Measurements from ENCODE around the gene NCKAP5.
A peak's percentile ranks its signal among the peaks of the same experiment; 100 is the strongest.

NCKAP5 gene

DNA sequence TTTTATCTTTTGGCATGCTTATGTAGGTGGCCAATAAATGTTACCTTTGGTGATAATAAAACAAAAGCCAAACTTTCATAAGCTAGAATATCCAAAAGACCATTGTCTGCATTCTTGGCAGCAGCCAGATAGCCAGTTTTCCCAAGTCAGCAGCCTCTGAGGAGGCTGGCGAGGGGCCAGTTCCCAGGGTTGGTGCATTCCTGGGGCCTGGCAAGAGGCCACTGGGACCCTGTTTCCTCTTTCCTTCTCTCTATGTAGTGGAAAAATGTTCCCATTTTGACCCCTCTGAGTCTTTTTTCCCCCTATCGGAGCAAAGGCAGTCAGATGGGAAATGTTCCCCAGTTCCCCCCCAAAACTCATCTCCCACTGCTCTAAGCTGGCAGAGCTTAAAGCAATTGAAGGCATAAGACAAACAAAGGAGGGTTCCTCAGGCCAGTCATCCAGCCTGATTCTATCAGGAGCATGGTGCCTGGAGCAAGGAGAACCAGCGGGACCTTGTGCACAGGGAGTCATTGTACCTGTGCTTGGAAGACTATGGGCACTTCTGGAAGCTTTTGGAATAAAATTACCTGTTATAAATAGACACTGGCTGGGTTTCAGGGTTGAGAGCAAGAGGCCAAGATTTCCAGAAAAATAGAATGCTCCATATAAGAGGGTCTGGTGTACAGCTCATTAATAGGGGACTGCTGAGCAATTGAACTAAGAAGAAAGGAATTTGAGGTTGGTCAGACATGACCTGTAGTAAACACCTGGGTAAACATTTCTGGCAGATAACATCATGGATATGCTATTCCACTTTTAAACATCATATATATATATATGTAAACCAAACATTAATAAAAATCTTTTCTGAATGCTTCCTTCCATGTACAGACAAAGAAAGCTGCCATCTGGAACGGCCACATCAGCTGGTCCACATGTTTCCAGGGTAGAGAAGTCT is 63.4 kb downstream of the NCKAP5 start:
- peak; percentile 83 for TF ChIP-seq EP300 (IDR thresholded peaks at IDR 0.05; ENCODE audit: borderline replicate concordance)
- TF ChIP-seq FOXM1 (IDR thresholded peaks at IDR 0.05; ENCODE audit: borderline replicate concordance, low read depth) = no peak; the same call in 1 of the 2 replicates
- no peak for TF ChIP-seq CEBPB (IDR thresholded peaks at IDR 0.05)
- TF ChIP-seq, protein P1, sequence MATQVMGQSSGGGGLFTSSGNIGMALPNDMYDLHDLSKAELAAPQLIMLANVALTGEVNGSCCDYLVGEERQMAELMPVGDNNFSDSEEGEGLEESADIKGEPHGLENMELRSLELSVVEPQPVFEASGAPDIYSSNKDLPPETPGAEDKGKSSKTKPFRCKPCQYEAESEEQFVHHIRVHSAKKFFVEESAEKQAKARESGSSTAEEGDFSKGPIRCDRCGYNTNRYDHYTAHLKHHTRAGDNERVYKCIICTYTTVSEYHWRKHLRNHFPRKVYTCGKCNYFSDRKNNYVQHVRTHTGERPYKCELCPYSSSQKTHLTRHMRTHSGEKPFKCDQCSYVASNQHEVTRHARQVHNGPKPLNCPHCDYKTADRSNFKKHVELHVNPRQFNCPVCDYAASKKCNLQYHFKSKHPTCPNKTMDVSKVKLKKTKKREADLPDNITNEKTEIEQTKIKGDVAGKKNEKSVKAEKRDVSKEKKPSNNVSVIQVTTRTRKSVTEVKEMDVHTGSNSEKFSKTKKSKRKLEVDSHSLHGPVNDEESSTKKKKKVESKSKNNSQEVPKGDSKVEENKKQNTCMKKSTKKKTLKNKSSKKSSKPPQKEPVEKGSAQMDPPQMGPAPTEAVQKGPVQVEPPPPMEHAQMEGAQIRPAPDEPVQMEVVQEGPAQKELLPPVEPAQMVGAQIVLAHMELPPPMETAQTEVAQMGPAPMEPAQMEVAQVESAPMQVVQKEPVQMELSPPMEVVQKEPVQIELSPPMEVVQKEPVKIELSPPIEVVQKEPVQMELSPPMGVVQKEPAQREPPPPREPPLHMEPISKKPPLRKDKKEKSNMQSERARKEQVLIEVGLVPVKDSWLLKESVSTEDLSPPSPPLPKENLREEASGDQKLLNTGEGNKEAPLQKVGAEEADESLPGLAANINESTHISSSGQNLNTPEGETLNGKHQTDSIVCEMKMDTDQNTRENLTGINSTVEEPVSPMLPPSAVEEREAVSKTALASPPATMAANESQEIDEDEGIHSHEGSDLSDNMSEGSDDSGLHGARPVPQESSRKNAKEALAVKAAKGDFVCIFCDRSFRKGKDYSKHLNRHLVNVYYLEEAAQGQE (IDR thresholded peaks at IDR 0.05; ENCODE audit: low read depth) = no peak
- TF ChIP-seq EGR1 (IDR thresholded peaks at IDR 0.05) = no peak
- TF ChIP-seq RAD21 (IDR thresholded peaks at IDR 0.05; ENCODE audit: low read depth) = no peak
- TF ChIP-seq TEAD4 (IDR thresholded peaks at IDR 0.05) = peak; percentile 88
- TF ChIP-seq TAF1 (IDR thresholded peaks at IDR 0.05; ENCODE audit: low read depth) = no peak
- TF ChIP-seq NFIC (IDR thresholded peaks at IDR 0.05) = peak; percentile 97
- no peak for TF ChIP-seq CREB1 (IDR thresholded peaks at IDR 0.05; ENCODE audit: low read depth)
- TF ChIP-seq, protein P2, sequence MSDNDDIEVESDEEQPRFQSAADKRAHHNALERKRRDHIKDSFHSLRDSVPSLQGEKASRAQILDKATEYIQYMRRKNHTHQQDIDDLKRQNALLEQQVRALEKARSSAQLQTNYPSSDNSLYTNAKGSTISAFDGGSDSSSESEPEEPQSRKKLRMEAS (IDR thresholded peaks at IDR 0.05) = no peak
- TF ChIP-seq TCF12 (IDR thresholded peaks at IDR 0.05; ENCODE audit: low read depth) = peak; percentile 81
- no peak for TF ChIP-seq YY1 (IDR thresholded peaks at IDR 0.05; ENCODE audit: low read depth)

DNA sequence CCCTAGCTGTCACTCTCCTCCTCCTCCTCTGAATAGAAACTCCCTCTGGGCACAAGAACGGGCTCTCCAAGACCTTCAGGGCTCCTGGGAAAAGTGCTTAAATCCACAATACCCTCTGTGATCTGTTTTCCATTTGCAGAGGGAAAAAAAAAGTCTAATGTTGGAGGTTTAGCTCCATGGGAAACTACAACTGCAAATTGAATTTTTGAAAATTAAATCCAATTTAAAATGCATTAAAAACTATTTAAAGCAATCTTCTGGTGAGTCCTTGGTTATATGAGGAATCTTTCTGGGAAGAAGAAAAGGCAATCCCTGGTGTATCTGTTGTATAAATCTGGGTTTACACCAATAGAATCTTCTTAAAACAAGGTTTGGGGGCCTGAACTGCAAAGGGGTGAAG is 64.3 kb downstream of the NCKAP5 start:
- no peak for TF ChIP-seq FOXM1 (IDR thresholded peaks at IDR 0.05; ENCODE audit: borderline replicate concordance, low read depth)
- TF ChIP-seq TCF12 (IDR thresholded peaks at IDR 0.05; ENCODE audit: low read depth) = no peak
- no peak for TF ChIP-seq EP300 (IDR thresholded peaks at IDR 0.05; ENCODE audit: borderline replicate concordance)

DNA sequence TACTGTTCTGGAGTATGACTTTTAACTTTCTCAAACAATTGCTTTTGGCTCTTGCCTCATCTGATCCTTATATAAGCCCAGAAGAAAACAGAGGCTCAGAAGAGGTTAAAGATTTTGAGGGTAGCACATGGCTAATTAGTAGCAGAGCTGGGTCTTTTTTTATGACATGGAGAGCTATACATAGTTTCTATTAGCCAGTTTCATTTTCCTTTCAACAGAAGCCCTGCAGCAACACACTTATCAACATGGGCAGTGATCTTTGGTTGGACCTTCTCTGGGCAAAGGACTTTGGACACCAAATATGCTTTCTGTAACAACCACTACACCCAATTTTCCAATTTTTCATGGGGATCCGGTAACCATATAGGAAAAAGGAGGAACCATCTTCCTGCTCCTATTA is 64.9 kb downstream of the NCKAP5 start:
- TF ChIP-seq NFIC (IDR thresholded peaks at IDR 0.05) (no peak), CEBPB (IDR thresholded peaks at IDR 0.05) (no peak), EP300 (IDR thresholded peaks at IDR 0.05; ENCODE audit: borderline replicate concordance) (no peak), CREB1 (IDR thresholded peaks at IDR 0.05; ENCODE audit: low read depth) (no peak), ZBTB7A (IDR thresholded peaks at IDR 0.05; ENCODE audit: low read depth) (no peak), FOXM1 (IDR thresholded peaks at IDR 0.05; ENCODE audit: borderline replicate concordance, low read depth) (no peak), TCF12 (IDR thresholded peaks at IDR 0.05; ENCODE audit: low read depth) (no peak)
- TF ChIP-seq, protein P2 (IDR thresholded peaks at IDR 0.05) = no peak
- TF ChIP-seq, protein P3, sequence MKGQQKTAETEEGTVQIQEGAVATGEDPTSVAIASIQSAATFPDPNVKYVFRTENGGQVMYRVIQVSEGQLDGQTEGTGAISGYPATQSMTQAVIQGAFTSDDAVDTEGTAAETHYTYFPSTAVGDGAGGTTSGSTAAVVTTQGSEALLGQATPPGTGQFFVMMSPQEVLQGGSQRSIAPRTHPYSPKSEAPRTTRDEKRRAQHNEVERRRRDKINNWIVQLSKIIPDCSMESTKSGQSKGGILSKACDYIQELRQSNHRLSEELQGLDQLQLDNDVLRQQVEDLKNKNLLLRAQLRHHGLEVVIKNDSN (IDR thresholded peaks at IDR 0.05) = no peak
- TF ChIP-seq, protein P1 (IDR thresholded peaks at IDR 0.05; ENCODE audit: low read depth) = no peak

DNA sequence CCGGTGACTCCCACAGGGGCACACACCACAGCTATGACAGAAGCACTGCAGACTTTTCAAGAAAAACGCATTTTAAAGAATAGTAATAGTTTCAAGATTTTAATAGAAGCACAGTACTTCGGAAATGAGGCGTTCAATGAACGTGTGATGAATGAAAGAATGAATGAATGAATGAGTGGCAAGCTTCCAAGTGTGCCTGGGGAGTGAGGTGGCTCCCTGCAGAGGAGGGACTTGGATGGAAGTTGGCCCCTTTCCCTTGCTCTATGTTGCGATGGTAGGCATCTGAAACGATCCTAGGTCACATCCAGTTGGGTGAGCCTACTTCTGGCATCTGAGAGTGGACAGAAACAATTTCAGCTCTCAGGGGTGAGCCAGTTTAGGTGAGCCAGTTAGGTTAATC is 65.6 kb downstream of the NCKAP5 start:
- TF ChIP-seq NFIC (IDR thresholded peaks at IDR 0.05) (peak; percentile 66), EP300 (IDR thresholded peaks at IDR 0.05; ENCODE audit: borderline replicate concordance) (peak; percentile 39; the same call in 1 of the 2 replicates), FOXM1 (IDR thresholded peaks at IDR 0.05; ENCODE audit: borderline replicate concordance, low read depth) (no peak), TCF12 (IDR thresholded peaks at IDR 0.05; ENCODE audit: low read depth) (0 out of 2 replicates have a peak, but pooled peaks have one; percentile 22), YY1 (IDR thresholded peaks at IDR 0.05; ENCODE audit: low read depth) (no peak), CREB1 (IDR thresholded peaks at IDR 0.05; ENCODE audit: low read depth) (no peak)

DNA sequence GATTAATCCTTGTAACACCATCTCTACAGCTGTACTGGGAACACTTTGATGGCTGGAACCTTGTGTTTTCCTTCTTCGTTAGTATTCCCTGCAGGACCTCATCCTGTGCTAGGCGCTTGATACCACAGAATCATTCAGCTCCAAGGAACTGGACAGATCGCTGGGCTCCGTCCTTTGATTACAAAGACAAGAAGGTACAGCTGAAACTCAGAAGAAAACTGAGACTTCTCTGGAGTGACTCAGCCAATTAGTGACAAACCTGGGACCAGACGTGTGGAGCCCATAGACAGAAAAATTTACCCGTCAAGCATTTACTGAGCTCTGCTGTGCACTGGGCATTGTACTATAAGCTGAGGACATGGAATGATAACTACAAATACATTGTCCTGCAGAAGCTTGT is 67.3 kb downstream of the NCKAP5 start:
- TF ChIP-seq TEAD4 (IDR thresholded peaks at IDR 0.05) = no peak
- TF ChIP-seq EGR1 (IDR thresholded peaks at IDR 0.05) = no peak
- no peak for TF ChIP-seq FOXM1 (IDR thresholded peaks at IDR 0.05; ENCODE audit: borderline replicate concordance, low read depth)
- no peak for TF ChIP-seq TCF12 (IDR thresholded peaks at IDR 0.05; ENCODE audit: low read depth)
- TF ChIP-seq, protein P3 (IDR thresholded peaks at IDR 0.05) = no peak
- TF ChIP-seq, protein P1 (IDR thresholded peaks at IDR 0.05; ENCODE audit: low read depth) = no peak
- no peak for TF ChIP-seq CEBPB (IDR thresholded peaks at IDR 0.05)
- no peak for TF ChIP-seq TAF1 (IDR thresholded peaks at IDR 0.05; ENCODE audit: low read depth)
- no peak for TF ChIP-seq CREB1 (IDR thresholded peaks at IDR 0.05; ENCODE audit: low read depth)
- TF ChIP-seq ZBTB7A (IDR thresholded peaks at IDR 0.05; ENCODE audit: low read depth) = no peak
- no peak for TF ChIP-seq NFIC (IDR thresholded peaks at IDR 0.05)
- TF ChIP-seq, protein P2 (IDR thresholded peaks at IDR 0.05) = no peak
- no peak for TF ChIP-seq YY1 (IDR thresholded peaks at IDR 0.05; ENCODE audit: low read depth)
- no peak for TF ChIP-seq EP300 (IDR thresholded peaks at IDR 0.05; ENCODE audit: borderline replicate concordance)
